Endothelial cell of umbilical vein (primary cell): ENCODE data around the gene SEH1L. TPM values are rescaled to one million over a fixed set of nuclear protein-coding genes. Genes with fewer than 3 reads are reported as not detected.

Experiments used
- BruUV-seq: library from RNA; stranded (reverse); fragments of 400-500 nt; replicated peaks from 2 replicates; lab custom pipeline; 2021; lab: Mats Ljungman, UMichigan
- CTCF ChIA-PET: fragments of 300-600, 350-600 bp; sonication (Branson Sonifier 250); formaldehyde crosslinking; loops from one replicate; lab custom pipeline; 2021; ENCODE audit warnings: antibody characterized with exemption, inconsistent platforms; lab: Charles Lee
- POLR2A ChIA-PET: fragments of 300-600, 350-600 bp; sonication (Branson Sonifier 250); formaldehyde crosslinking; loops from one replicate; lab custom pipeline; 2021; ENCODE audit warnings: antibody characterized with exemption, inconsistent platforms; lab: Charles Lee
- DNase-seq: peaks from one replicate; pipeline ENCODE4 v3.0.0-alpha.2; 2011; ENCODE audit warnings: low read depth, low spot score
- FAIRE-seq: peaks from 2 replicates; lab custom pipeline; 2011; peaks lifted over from hg19 to GRCh38; lab: Jason Lieb, UNC
- H2AFZ ChIP-seq: 2 replicates; pipeline ENCODE4 v1.6.0; 2012; ENCODE audit warnings: low read depth, low read length, control low read depth, inconsistent platforms
- H3K27ac ChIP-seq: 2 replicates; pipeline ENCODE4 v1.5.1; 2011; ENCODE audit warnings: low read depth, mild to moderate bottlenecking, control low read depth, low read length, moderate library complexity; ENCODE audit not compliant: insufficient read depth
- H3K27me3 ChIP-seq, 2 experiments: 2 replicates each; pipeline versions ENCODE4 v1.6.0 to v1.6.1; 2011; ENCODE audit warnings: low read length in 2 of 2, mixed read lengths in 1 of 2; ENCODE audit not compliant: control insufficient read depth in 2 of 2, insufficient read depth in 2 of 2
- H3K36me3 ChIP-seq, 2 experiments: 2 replicates in 1 of 2; 3 replicates in 1 of 2; pipeline ENCODE4 v1.5.1; 2011; ENCODE audit warnings: low read length in 2 of 2, mild to moderate bottlenecking in 1 of 2, moderate library complexity in 1 of 2; ENCODE audit not compliant: control insufficient read depth in 2 of 2, insufficient read depth in 2 of 2; ENCODE audit errors: extremely low read depth in 1 of 2
- H3K4me1 ChIP-seq: 3 replicates; pipeline ENCODE4 v1.5.1; 2011; ENCODE audit warnings: mild to moderate bottlenecking, low read length; ENCODE audit not compliant: control insufficient read depth, insufficient read depth; ENCODE audit errors: extremely low read depth
- H3K4me2 ChIP-seq: 2 replicates; pipeline ENCODE4 v1.6.1; 2011; ENCODE audit warnings: low read length, control low read depth, mixed read lengths; ENCODE audit not compliant: insufficient read depth
- H3K4me3 ChIP-seq, 3 experiments: fragments of 200-600 bp in 1 of 3; sonication (generic), shearing (Covaris generic) in 1 of 3; replicated peaks in 1 of 3; 2 replicates each; pipeline ENCODE4 v1.5.1; 2011 to 2016; ENCODE audit warnings: control low read depth in 3 of 3, low read length in 3 of 3, mild to moderate bottlenecking in 2 of 3, inconsistent platforms in 1 of 3, low read depth in 1 of 3, moderate library complexity in 1 of 3; ENCODE audit not compliant: insufficient read depth in 1 of 3
- H3K79me2 ChIP-seq: 2 replicates; pipeline ENCODE4 v1.6.0; 2012; ENCODE audit warnings: low read length, inconsistent platforms; ENCODE audit not compliant: control insufficient read depth, insufficient read depth
- H3K9ac ChIP-seq: replicated peaks from 2 replicates; pipeline ENCODE3; 2011; ENCODE audit warnings: low read length, control low read depth; ENCODE audit not compliant: insufficient read depth; ENCODE audit errors: extremely low read depth
- H3K9me1 ChIP-seq: replicated peaks from 3 replicates; pipeline ENCODE4 v1.6.0; 2011; ENCODE audit warnings: mild to moderate bottlenecking, low read length; ENCODE audit not compliant: control insufficient read depth, insufficient read depth; ENCODE audit errors: extremely low read depth
- H3K9me3 ChIP-seq: replicated peaks from 2 replicates; pipeline ENCODE4 v1.5.1; 2012; ENCODE audit warnings: low read length, inconsistent platforms; ENCODE audit not compliant: control insufficient read depth, insufficient read depth
- H4K20me1 ChIP-seq: replicated peaks from 2 replicates; pipeline ENCODE3; 2011; ENCODE audit warnings: mild to moderate bottlenecking, low read length; ENCODE audit not compliant: control insufficient read depth, insufficient read depth; ENCODE audit errors: extremely low read depth
- EZH2 ChIP-seq: IDR thresholded peaks from 2 replicates; pipeline ENCODE4 v1.6.1; 2012; ENCODE audit warnings: borderline replicate concordance, low read depth, mild to moderate bottlenecking, moderate library complexity, low read length, inconsistent platforms; ENCODE audit not compliant: severe bottlenecking
- FOS ChIP-seq: IDR thresholded peaks from 2 replicates; pipeline ENCODE4 v1.6.1; 2011; ENCODE audit warnings: mild to moderate bottlenecking, low read length, moderate library complexity, borderline replicate concordance; ENCODE audit not compliant: insufficient read depth
- GATA2 ChIP-seq: IDR thresholded peaks from 2 replicates; pipeline ENCODE4 v1.7.0; 2011; ENCODE audit warnings: low read depth, mild to moderate bottlenecking, moderate library complexity, mixed read lengths, low read length; ENCODE audit not compliant: insufficient read length, insufficient read depth
- JUN ChIP-seq: IDR thresholded peaks from 2 replicates; pipeline ENCODE4 v1.6.1; 2011; ENCODE audit warnings: borderline replicate concordance, low read depth; ENCODE audit not compliant: insufficient read length, insufficient read depth
- MYC ChIP-seq: IDR thresholded peaks from one replicate; pipeline ENCODE4 v1.6.1; 2011; ENCODE audit warnings: mild to moderate bottlenecking, low read depth, low read length
- POLR2A ChIP-seq: IDR thresholded peaks from 2 replicates; pipeline ENCODE4 v1.6.1; 2012; ENCODE audit warnings: low read depth, mild to moderate bottlenecking, control low read depth, low read length
- POLR2AphosphoS5 ChIP-seq: IDR thresholded peaks from 2 replicates; pipeline ENCODE4 v1.6.1; 2012; ENCODE audit warnings: low read depth, mild to moderate bottlenecking, control low read depth, low read length, moderate library complexity; ENCODE audit not compliant: insufficient read depth
- dilution Hi-C: fragments of 300-500 bp; cut with MboI; formaldehyde crosslinking; loops from one replicate; pipeline ENCODE4 v1.15.0; 2019; ENCODE audit warnings: low sequenced_read_pairs; ENCODE audit not compliant: extremely low pct_ligation_motif_present
- intact Hi-C: fragments of 100-400 bp; cut with micrococcal nuclease; formaldehyde crosslinking; loops from one replicate; pipeline ENCODE4 v1.10.0; 2022
- polyA plus RNA-seq, 4 experiments: library from polyadenylated mRNA; depleted of rRNA in 3 of 4; stranded (reverse) in 3 of 4; unstranded in 1 of 4; fragments of >200 nt; gene quantifications; 2 replicates each; pipeline versions ENCODE4 v1.2.1 to v1.2.3, GENCODE V29; 2011 to 2012; ENCODE audit warnings: missing spikeins in 1 of 4
- total RNA-seq: library from RNA; stranded (reverse); gene quantifications from 2 replicates; pipeline ENCODE4 v1.2.3, GENCODE V29; 2021
- TF ChIP-seq, protein P1 (sequence below), 2 donors: IDR thresholded peaks; 1 replicate in 1 of 2; 2 replicates in 1 of 2; pipeline ENCODE4 v1.5.1; 2011; ENCODE audit warnings: low read length in 2 of 2, mild to moderate bottlenecking in 2 of 2, moderate library complexity in 2 of 2, control low read depth in 1 of 2, inconsistent platforms in 1 of 2, low read depth in 1 of 2; ENCODE audit not compliant: insufficient read depth in 1 of 2; ENCODE audit errors: extremely low read depth in 1 of 2
- TF ChIP-seq, protein P2 (sequence below): IDR thresholded peaks from 2 replicates; pipeline ENCODE4 v1.6.1; 2011; ENCODE audit not compliant: insufficient read depth, insufficient read length

SEH1L gene
- total and polyA plus RNA-seq, 2 donors (not counting 3 experiments of a cell fraction or from before 2014, with no cell fraction given): 19.8 to 42.8 TPM

DNA sequence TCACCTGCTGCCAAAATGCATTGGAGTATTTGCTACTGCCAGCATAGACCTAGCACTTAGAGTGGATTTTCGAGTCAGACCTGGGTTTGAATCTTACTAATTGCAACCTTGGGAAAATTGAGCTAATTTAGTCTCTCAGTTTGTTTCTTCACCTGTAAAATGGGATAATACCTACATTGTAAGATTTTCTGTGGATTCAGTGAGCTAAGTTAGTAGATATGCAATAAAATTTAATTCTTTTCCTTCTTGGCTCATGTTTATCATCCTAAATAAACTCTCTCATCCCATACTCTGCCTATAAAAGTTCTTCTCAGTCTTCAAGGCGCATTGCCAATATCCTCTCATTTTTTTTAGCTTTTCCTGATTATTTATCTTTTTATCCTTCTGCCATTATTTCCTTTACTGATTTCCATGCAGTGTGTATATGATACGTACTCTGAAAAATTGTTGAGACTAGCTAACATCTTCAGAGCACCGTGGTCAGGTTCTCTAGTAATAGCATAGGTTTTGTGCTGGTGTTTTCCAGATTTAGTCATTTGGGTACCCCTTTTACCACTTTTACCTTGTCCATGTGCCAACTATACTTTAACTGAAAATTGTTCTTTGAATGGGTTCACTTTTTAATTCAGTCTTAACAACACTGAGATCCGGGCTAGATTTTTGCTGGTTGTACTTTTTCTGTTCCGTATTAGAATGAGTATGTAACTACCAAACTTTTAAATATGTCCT, 50.7 kb downstream of the SEH1L start:
- H2AFZ ChIP-seq: no peak overlapping the region
- no peaks in the 10 kb centered on the region for H3K9me1 ChIP-seq
- peaks cover 66% of the 10 kb centered on the region for H3K79me2 ChIP-seq
- H4K20me1 ChIP-seq: no peaks in the 10 kb centered on the region
- intact Hi-C loops (no loop called here), dilution Hi-C loops (no loop called here)
- no peaks in the 10 kb centered on the region for H3K27me3 ChIP-seq
- peak; percentile 66 for FAIRE-seq
- H3K27ac ChIP-seq: no peak overlapping the region
- H3K9me3 ChIP-seq: no peaks in the 10 kb centered on the region
- no TSS peak for BruUV-seq
- DNase-seq: peak; percentile 44
- no peaks in the 10 kb centered on the region for H3K4me1 ChIP-seq
- H3K9ac ChIP-seq: no peak overlapping the region
- H3K4me2 ChIP-seq: no peak overlapping the region
- POLR2A ChIA-PET: no interaction called here
- TF ChIP-seq, protein P1, sequence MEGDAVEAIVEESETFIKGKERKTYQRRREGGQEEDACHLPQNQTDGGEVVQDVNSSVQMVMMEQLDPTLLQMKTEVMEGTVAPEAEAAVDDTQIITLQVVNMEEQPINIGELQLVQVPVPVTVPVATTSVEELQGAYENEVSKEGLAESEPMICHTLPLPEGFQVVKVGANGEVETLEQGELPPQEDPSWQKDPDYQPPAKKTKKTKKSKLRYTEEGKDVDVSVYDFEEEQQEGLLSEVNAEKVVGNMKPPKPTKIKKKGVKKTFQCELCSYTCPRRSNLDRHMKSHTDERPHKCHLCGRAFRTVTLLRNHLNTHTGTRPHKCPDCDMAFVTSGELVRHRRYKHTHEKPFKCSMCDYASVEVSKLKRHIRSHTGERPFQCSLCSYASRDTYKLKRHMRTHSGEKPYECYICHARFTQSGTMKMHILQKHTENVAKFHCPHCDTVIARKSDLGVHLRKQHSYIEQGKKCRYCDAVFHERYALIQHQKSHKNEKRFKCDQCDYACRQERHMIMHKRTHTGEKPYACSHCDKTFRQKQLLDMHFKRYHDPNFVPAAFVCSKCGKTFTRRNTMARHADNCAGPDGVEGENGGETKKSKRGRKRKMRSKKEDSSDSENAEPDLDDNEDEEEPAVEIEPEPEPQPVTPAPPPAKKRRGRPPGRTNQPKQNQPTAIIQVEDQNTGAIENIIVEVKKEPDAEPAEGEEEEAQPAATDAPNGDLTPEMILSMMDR (IDR thresholded peaks at IDR 0.05; ENCODE audit: extremely low read depth in 1 of 2, insufficient read depth in 1 of 2, low read depth in 1 of 2, low read length in 2 of 2): no peak
- TF ChIP-seq GATA2 (no peak), JUN (no peak), EZH2 (no peak), MYC (no peak), FOS (no peak), POLR2A (no peak), POLR2AphosphoS5 (no peak)
- TF ChIP-seq, protein P2, sequence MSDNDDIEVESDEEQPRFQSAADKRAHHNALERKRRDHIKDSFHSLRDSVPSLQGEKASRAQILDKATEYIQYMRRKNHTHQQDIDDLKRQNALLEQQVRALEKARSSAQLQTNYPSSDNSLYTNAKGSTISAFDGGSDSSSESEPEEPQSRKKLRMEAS: no peak
- no peak overlapping the region for H3K4me3 ChIP-seq
- peaks cover 0 to 2% of the 10 kb centered on the region in 2 experiments for H3K36me3 ChIP-seq
- CTCF ChIA-PET: interaction anchor here (1.2 to 3.7 kb wide), 2 partner anchors 9 to 161 kb away, joined by 3 to 16 read pairs; no protein-coding TSS in a partner anchor
